Nephron (organoid): Measurements from ENCODE around the gene PJA2.
"Not testable (repeated sequence)": the region's sequence is repeated elsewhere in the genome, so short reads cannot be mapped to it uniquely, and the experiment has no call there.

ENCODE experiments used
- H3K27ac Mint-ChIP-seq, 3 experiments: 2 replicates each; pipeline ENCODE4 v1.8.0; 2020; ENCODE audit warnings: mixed read lengths in 3 of 3, mild to moderate bottlenecking in 2 of 3, moderate library complexity in 1 of 3
- H3K27me3 Mint-ChIP-seq: 2 replicates; pipeline ENCODE4 v1.8.0; 2021; ENCODE audit warnings: low read depth, mild to moderate bottlenecking, moderate library complexity, mixed read lengths
- H3K36me3 Mint-ChIP-seq: 2 replicates; pipeline ENCODE4 v1.8.0; 2020; ENCODE audit warnings: low read depth, mixed read lengths
- H3K4me1 Mint-ChIP-seq: 2 replicates; pipeline ENCODE4 v1.8.0; 2020; ENCODE audit warnings: mixed read lengths
- H3K4me3 Mint-ChIP-seq, 3 experiments: 2 replicates each; pipeline ENCODE4 v1.8.0; 2020; ENCODE audit warnings: mild to moderate bottlenecking in 3 of 3, mixed read lengths in 3 of 3, moderate library complexity in 2 of 3
- H3K9me3 Mint-ChIP-seq: 2 replicates; pipeline ENCODE4 v1.8.0; 2020; ENCODE audit warnings: mixed read lengths
- TF ChIP-seq, protein P1 (sequence below), 3 experiments: fragments of 200-600 bp; sonication (generic); IDR thresholded peaks; one replicate each; pipeline ENCODE4 v1.5.0; 2021; ENCODE audit warnings: antibody characterized with exemption in 3 of 3; ENCODE audit not compliant: unreplicated experiment in 3 of 3

Gene PJA2

DNA sequence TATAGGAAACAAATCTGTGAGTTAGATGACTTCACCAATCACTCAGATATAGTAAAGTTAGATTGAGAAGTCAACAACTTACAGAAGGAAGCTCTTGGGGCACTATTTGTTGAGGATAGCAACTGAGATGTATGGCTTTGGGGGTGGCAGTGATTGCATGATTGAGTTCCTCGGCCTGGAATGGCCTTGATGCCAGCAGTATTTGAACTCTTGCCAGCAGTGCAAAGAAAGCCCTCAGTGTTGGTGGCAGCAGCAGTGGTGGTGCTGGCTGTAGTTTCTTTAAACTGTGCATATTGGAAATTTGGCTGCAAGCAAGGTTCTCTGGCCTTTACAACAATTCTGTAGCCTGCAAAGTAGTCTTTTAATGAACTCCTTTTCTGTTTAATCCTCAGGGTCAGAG lies 41.4 kb upstream of the PJA2 start:
- Mint-ChIP-seq H3K4me3 (no peak overlapping the region), H3K27ac (peak overlapping the region in 2 of 3 experiments; percentile 14 to 71), H3K4me1 (peaks cover 18% of the 10 kb centered on the region), H3K36me3 (no peaks in the 10 kb centered on the region), H3K27me3 (no peaks in the 10 kb centered on the region), H3K9me3 (peaks cover 5% of the 10 kb centered on the region)
- TF ChIP-seq, protein P1, sequence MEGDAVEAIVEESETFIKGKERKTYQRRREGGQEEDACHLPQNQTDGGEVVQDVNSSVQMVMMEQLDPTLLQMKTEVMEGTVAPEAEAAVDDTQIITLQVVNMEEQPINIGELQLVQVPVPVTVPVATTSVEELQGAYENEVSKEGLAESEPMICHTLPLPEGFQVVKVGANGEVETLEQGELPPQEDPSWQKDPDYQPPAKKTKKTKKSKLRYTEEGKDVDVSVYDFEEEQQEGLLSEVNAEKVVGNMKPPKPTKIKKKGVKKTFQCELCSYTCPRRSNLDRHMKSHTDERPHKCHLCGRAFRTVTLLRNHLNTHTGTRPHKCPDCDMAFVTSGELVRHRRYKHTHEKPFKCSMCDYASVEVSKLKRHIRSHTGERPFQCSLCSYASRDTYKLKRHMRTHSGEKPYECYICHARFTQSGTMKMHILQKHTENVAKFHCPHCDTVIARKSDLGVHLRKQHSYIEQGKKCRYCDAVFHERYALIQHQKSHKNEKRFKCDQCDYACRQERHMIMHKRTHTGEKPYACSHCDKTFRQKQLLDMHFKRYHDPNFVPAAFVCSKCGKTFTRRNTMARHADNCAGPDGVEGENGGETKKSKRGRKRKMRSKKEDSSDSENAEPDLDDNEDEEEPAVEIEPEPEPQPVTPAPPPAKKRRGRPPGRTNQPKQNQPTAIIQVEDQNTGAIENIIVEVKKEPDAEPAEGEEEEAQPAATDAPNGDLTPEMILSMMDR (IDR thresholded peaks at IDR 0.05; ENCODE audit: unreplicated experiment in 3 of 3), result no peak

DNA sequence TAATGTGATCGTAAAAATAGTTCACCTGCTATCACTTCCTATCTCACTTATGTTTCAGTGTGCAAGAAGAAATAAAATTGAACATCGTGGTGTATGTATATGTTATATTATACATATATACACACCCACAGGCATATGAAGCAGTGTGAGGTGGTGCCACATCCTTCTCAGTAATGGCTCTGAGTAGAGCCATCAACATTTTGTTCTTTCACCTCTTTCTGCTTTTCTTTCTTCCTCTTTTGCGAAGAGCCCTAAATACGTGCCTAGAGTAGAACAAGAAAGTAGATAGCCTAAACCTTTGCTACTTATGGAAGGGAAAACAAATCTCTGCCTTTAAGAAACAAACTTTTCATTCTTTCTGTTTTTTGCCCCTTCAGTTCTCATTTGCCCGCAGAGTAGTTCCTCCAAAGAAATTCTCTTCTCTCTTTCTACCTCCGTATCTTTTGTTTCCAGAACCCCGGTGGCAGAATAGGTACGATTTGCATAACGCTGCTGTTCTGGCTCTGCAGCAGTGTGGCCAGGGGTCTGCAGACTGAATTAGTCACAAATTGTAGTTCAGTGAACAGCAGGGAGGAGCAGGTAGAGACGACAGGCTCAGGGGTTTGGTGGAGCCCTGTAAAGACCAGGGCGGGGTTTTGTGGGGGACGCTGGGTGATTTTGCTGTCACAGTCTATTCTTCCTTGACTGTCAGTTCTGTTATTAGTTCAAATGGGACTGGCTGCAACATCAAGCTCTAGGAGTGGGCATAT lies 40.5 kb upstream of the PJA2 start:
- H3K27ac Mint-ChIP-seq, result peak overlapping the region in 1 of 3 experiments; percentile 71
- no peaks in the 10 kb centered on the region for H3K36me3 Mint-ChIP-seq
- peaks cover 13% of the 10 kb centered on the region for H3K4me1 Mint-ChIP-seq
- no peak overlapping the region for H3K4me3 Mint-ChIP-seq
- H3K27me3 Mint-ChIP-seq, result no peaks in the 10 kb centered on the region
- TF ChIP-seq, protein P1 (IDR thresholded peaks at IDR 0.05; ENCODE audit: unreplicated experiment in 3 of 3), result no peak
- H3K9me3 Mint-ChIP-seq, result peaks cover 8% of the 10 kb centered on the region

DNA sequence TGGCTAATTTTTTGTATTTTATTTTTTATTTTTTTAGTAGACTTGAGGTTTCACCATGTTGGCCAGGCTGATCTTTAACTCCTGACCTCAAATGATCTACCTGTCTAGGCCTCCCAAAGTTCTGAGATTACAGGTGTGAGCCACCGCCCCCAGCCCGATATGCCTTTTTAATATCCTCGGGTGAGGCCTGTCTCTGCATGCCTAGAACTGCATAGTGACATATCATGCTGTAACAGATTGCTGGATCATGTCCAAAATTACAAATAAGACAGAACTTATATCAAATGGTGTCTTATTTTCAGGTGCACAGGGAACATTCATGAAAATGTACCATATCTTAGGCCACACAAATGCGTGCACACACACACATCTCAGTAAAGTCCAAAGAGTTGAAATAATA lies 39.1 kb upstream of the PJA2 start:
- Mint-ChIP-seq H3K4me3 (no peak overlapping the region), H3K36me3 (no peaks in the 10 kb centered on the region), H3K4me1 (peaks cover 12% of the 10 kb centered on the region), H3K9me3 (peaks cover 12% of the 10 kb centered on the region), H3K27me3 (no peaks in the 10 kb centered on the region), H3K27ac (no peak overlapping the region)
- TF ChIP-seq, protein P1 (IDR thresholded peaks at IDR 0.05; ENCODE audit: unreplicated experiment in 3 of 3), result no peak

DNA sequence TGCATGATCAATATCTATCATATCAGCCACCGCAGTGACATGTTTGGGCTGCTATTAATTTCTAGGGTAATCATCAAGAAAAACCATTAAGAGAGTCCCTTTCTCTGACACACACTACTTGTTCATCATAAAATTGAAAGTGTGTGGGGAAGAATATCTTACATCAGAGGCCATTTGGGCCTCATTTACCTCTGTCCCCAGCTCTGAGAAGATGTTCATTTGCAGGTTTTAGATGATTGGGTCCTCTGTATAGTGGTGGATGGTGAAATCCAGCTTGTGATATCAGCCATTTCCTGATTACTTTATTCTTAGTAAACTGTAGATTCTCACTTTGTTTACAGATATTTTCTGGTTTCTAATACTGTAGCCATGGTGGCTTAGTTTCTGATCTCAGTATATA lies 29.8 kb upstream of the PJA2 start:
- peaks cover 3% of the 10 kb centered on the region for H3K36me3 Mint-ChIP-seq
- no peak overlapping the region for H3K27ac Mint-ChIP-seq
- H3K4me1 Mint-ChIP-seq, result no peaks in the 10 kb centered on the region
- H3K27me3 Mint-ChIP-seq, result no peaks in the 10 kb centered on the region
- H3K9me3 Mint-ChIP-seq, result peaks cover 6% of the 10 kb centered on the region
- H3K4me3 Mint-ChIP-seq, result no peak overlapping the region
- TF ChIP-seq, protein P1 (IDR thresholded peaks at IDR 0.05; ENCODE audit: unreplicated experiment in 3 of 3), result no peak

DNA sequence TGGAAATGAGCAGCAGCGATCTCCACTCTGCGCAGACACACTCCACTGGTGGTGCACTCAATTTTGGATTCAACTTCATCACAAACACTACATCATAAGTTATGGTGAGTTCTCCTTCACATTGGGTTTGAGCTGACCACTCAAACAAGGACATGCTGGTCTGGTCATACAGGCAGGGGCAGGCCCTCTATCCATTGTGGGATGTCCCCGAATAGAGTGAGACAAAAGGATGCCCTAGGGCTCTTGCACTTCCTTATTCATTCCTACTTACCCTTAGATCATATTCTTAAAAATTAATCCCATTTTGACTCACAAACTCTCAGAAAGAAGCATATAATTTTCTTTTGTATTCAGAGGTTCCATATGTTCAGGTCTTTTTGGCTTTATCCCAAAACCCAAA lies 16.3 kb upstream of the PJA2 start:
- no peaks in the 10 kb centered on the region for H3K36me3 Mint-ChIP-seq

DNA sequence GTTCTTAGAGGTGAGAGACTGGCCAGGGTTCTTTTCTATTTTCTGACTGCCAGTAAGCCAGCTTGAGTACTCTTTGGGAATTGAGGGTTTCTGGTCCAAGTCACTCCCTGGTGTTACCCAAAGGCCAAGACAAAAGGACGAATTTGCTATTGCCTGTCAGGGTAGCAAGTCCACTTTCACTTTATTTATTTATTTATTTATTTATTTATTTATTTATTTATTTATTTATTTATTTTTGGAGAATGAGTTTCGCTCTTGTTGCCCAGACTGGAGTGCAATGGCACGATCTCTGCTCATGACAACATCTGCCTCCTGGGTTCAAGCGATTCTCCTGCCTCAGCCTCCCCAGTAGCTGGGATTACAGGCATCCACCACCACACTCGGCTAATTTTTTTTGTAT lies 15.7 kb upstream of the PJA2 start:
- not testable (repeated sequence) for H3K9me3 Mint-ChIP-seq, H3K27ac Mint-ChIP-seq, H3K36me3 Mint-ChIP-seq, H3K27me3 Mint-ChIP-seq, H3K4me1 Mint-ChIP-seq, H3K4me3 Mint-ChIP-seq

More for the DNA sequence above, 16.3 kb upstream of the PJA2 start:
- Mint-ChIP-seq H3K4me3 (no peak overlapping the region), H3K27me3 (peaks cover 3% of the 10 kb centered on the region), H3K9me3 (peaks cover 2% of the 10 kb centered on the region), H3K27ac (no peak overlapping the region), H3K4me1 (peaks cover 6% of the 10 kb centered on the region)
- TF ChIP-seq, protein P1 (IDR thresholded peaks at IDR 0.05; ENCODE audit: unreplicated experiment in 3 of 3), result no peak
